Body of pancreas (tissue), 4 donors: Measurements from ENCODE around the gene RGS10.

Experiments used
- CTCF ChIP-seq, 7 experiments: fragments of 450-650 bp in 4 of 7; fragments of 200-600 bp in 3 of 7; sonication (generic) in 3 of 7; IDR thresholded peaks; one replicate each; pipeline ENCODE4 v1.5.1; 2016 to 2019; ENCODE audit warnings: antibody characterized with exemption in 7 of 7
- POLR2A ChIP-seq, 3 donors: fragments of 450-650 bp; IDR thresholded peaks; one replicate each; pipeline ENCODE4 v1.6.1; 2016; ENCODE audit warnings: antibody characterized with exemption in 3 of 3, mild to moderate bottlenecking in 2 of 3

DNA sequence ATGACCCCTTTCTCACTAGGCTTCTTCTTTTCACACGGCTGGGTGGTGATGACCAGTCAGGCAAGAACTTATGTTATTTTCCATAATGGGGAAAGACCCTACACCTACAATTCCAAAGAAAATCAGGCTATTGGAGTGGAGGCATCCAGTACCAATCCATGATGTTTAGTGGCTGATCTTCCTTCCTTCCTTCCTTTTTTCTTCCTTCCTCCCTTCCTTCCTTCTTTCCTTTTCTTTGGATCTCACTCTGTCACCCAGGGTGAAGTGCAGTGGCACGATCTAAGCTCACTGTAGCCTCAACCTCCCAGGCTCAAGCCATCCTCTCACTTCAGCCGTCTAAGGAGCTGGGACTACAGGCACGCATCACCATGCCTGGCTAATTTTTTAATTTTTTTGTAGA, 2.5 kb downstream of the RGS10 start:
- TF ChIP-seq POLR2A (IDR thresholded peaks at IDR 0.05) (no peak), CTCF (IDR thresholded peaks at IDR 0.05) (no peak)
